ENCODE data around the gene ARHGAP15.

- TF ChIP-seq TAF1 (IDR thresholded peaks at IDR 0.05; ENCODE audit: low read depth) (no peak), EZH2 (IDR thresholded peaks at IDR 0.05; ENCODE audit: borderline replicate concordance, insufficient read depth, low read length, poor library complexity, severe bottlenecking) (no peak)
These were observed 164.8 kb downstream of the ARHGAP15 start for GRCh38 chr2:143294068-143294467.
